Fibroblast of pulmonary artery (primary cell): ENCODE results near the gene ECM1.

ENCODE experiments used
- DNase-seq: peaks from one replicate; pipeline ENCODE4 v3.0.0-alpha.2; 2010; ENCODE audit warnings: low read depth
- H3K4me3 ChIP-seq: replicated peaks from 2 replicates; pipeline ENCODE4 v1.5.1; 2011; ENCODE audit warnings: low read depth, mild to moderate bottlenecking, control low read depth, low read length, moderate library complexity
- TF ChIP-seq, protein P1 (sequence below): IDR thresholded peaks from 2 replicates; pipeline ENCODE4 v1.5.1; 2011; ENCODE audit warnings: mild to moderate bottlenecking, control low read depth, low read length, inconsistent platforms; ENCODE audit errors: missing control alignments

ECM1 gene

DNA sequence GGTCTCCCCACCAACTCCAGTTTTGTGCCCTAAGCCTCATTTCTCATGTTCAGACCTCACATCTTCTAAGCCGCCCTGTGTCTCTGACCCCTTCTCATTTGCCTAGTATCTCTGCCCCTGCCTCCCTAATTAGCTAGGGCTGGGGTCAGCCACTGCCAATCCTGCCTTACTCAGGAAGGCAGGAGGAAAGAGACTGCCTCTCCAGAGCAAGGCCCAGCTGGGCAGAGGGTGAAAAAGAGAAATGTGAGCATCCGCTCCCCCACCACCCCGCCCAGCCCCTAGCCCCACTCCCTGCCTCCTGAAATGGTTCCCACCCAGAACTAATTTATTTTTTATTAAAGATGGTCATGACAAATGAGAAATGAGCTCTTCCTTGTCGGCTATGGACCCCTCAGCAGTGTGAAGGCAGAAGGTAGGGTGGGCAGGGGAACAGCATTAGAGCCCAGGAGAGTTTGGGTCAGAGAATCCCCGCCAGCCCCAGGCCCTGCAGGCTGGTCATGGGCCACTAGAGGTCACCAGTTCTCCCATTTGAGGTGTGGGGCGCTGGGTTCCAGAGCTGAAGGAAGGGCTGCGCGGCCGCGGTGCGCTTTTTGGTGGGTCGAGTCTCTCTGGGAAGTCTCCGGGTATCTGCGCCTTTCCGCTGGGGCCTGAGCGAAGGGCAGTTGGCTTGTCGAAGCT is 52.8 kb downstream of the ECM1 start:
- TF ChIP-seq, protein P1, sequence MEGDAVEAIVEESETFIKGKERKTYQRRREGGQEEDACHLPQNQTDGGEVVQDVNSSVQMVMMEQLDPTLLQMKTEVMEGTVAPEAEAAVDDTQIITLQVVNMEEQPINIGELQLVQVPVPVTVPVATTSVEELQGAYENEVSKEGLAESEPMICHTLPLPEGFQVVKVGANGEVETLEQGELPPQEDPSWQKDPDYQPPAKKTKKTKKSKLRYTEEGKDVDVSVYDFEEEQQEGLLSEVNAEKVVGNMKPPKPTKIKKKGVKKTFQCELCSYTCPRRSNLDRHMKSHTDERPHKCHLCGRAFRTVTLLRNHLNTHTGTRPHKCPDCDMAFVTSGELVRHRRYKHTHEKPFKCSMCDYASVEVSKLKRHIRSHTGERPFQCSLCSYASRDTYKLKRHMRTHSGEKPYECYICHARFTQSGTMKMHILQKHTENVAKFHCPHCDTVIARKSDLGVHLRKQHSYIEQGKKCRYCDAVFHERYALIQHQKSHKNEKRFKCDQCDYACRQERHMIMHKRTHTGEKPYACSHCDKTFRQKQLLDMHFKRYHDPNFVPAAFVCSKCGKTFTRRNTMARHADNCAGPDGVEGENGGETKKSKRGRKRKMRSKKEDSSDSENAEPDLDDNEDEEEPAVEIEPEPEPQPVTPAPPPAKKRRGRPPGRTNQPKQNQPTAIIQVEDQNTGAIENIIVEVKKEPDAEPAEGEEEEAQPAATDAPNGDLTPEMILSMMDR: peak; percentile 81
- peak overlapping the region; percentile 63 for H3K4me3 ChIP-seq
- DNase-seq: no peak

GRCh38 chr1:150561254-150561973 is 53.5 kb downstream of the ECM1 start:
- H3K4me3 ChIP-seq: peak overlapping the region; percentile 63
- TF ChIP-seq, protein P1: peak; percentile 20
- DNase-seq: peak; percentile 99

DNA sequence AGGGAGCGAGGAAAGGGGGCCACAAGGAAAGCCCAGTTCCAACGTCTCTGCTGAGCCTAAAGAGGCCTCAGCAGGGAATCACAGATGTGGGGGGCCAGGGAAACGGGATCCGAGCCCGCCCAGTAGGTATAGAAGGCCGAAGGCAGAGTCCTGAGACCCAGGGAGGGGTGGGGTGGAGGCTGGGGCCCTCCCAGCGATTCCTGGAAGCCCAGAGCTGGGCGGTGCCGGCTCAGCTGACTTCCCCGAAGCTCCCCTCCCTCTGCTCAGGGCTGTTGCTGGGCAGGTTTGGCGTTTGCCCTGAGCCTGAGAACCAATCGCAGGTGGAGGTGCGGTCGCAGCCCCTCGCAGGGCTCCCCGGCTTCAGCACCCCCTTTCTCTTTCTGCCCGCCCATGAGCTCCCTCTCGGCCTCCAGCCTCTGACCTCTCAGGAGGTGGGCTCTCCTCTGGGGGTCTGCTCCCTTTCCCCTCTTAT is 54.1 kb downstream of the ECM1 start:
- DNase-seq: peak; percentile 97
- TF ChIP-seq, protein P1: no peak

DNA sequence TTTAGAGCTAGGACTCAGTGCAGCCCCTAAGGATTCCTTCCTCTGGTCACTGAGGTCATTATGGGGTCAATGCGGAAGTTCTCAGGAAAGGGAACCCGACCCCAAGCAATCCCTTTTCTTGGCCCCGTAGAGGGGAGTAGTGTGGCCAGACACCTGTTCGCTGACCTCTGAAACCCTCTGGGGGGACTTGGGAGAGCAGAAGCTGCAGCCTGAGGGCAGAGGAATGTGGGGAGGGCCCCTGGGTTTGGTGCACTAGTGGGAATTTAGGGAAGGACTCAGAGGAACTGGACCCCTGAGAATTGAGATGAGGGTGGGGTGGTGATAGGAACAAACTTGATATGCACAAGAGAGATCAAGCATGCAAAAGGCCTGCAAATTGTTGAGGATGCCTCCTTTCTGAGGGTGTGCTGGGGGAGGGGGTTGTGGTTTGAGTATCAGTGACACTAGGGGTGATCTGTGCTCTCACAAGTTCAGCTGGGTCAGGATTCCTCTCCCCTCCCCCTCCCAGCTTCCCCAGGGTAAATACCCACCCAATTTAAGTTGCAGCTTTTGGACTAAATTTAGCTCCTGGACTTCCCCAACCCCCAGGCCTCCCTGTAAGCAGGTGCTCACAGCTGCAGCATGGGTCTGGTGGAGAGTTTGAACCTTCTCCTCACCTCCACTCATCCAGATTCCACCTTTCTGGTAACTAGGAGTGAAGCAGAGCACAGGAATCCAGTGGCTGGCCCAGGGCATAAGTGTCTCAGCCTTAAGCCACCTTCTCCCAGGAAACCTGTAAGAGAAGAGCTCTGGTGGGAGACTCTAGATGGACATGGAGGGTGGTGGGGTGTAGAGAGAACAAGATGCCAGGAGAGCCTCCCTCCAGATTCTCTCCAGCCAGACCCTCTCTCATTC is 54.8 kb downstream of the ECM1 start:
- no peak for DNase-seq
- TF ChIP-seq, protein P1: no peak

More for the DNA sequence above, 54.1 kb downstream of the ECM1 start:
- H3K4me3 ChIP-seq: peak overlapping the region; percentile 63

More for the DNA sequence above, 54.8 kb downstream of the ECM1 start:
- H3K4me3 ChIP-seq: peak overlapping the region; percentile 63
